OCI-LY7 (cell line): ENCODE results near the gene SLC25A26. TPM values are rescaled to one million over a fixed set of nuclear protein-coding genes. Genes with fewer than 3 reads are reported as not detected.

Experiments
- BruUV-seq: library from RNA; stranded (reverse); fragments of 400-500 nt; replicated peaks from 2 replicates; lab custom pipeline; 2021; lab: Mats Ljungman, UMichigan
- CTCF ChIA-PET: fragments of 300-600 bp; sonication (Branson Sonifier 250); formaldehyde crosslinking; loops from one replicate; lab custom pipeline; 2022; ENCODE audit warnings: antibody characterized with exemption; ENCODE audit not compliant: unreplicated experiment; lab: Charles Lee
- POLR2A ChIA-PET: fragments of 300-600 bp; sonication (Branson Sonifier 250); formaldehyde crosslinking; loops from one replicate; lab custom pipeline; 2022; ENCODE audit warnings: antibody characterized with exemption; lab: Charles Lee
- DNase-seq: peaks from one replicate; pipeline ENCODE4 v3.0.0-alpha.2; 2015; ENCODE audit warnings: low spot score
- H2AFZ ChIP-seq: fragments of 200-600 bp; sonication (generic), shearing (Covaris generic); 2 replicates; pipeline ENCODE4 v1.6.1; 2014; ENCODE audit warnings: mild to moderate bottlenecking, antibody characterized with exemption, low read length, moderate library complexity
- H3K27ac ChIP-seq: fragments of 200-600 bp; sonication (generic); 2 replicates; pipeline ENCODE4 v1.5.1; 2014; ENCODE audit warnings: mixed run types, low read depth, mild to moderate bottlenecking, moderate library complexity, low read length, inconsistent platforms; ENCODE audit not compliant: poor library complexity, severe bottlenecking
- H3K36me3 ChIP-seq: fragments of 200-600 bp; sonication (generic); 2 replicates; pipeline ENCODE4 v1.6.1; 2014; ENCODE audit warnings: mild to moderate bottlenecking, antibody characterized with exemption, low read length, moderate library complexity, mixed read lengths; ENCODE audit not compliant: insufficient read depth
- H3K4me1 ChIP-seq: fragments of 200-600 bp; sonication (generic); 2 replicates; pipeline ENCODE4 v1.5.1; 2014; ENCODE audit warnings: mild to moderate bottlenecking, low read length; ENCODE audit not compliant: insufficient read depth, poor library complexity, severe bottlenecking
- H3K4me2 ChIP-seq: fragments of 200-600 bp; sonication (generic); 2 replicates; pipeline ENCODE4 v1.6.1; 2014; ENCODE audit warnings: mild to moderate bottlenecking, low read length
- H3K4me3 ChIP-seq: fragments of 200-600 bp; sonication (generic); 2 replicates; pipeline ENCODE4 v1.5.1; 2014; ENCODE audit warnings: mild to moderate bottlenecking, low read depth, low read length; ENCODE audit not compliant: poor library complexity, severe bottlenecking
- H3K79me2 ChIP-seq: fragments of 200-600 bp; sonication (generic); 2 replicates; pipeline ENCODE4 v1.6.1; 2016; ENCODE audit warnings: low read depth, mild to moderate bottlenecking, low read length, moderate library complexity, mixed read lengths; ENCODE audit not compliant: insufficient read depth
- H3K9me2 ChIP-seq: fragments of 200-600 bp; sonication (generic); 2 replicates; pipeline ENCODE4 v1.6.1; 2016; ENCODE audit warnings: mild to moderate bottlenecking, low read length, mixed read lengths; ENCODE audit not compliant: insufficient read depth
- H3K9me3 ChIP-seq: fragments of 200-600 bp; sonication (generic); 2 replicates; pipeline ENCODE4 v1.6.1; 2014; ENCODE audit warnings: mild to moderate bottlenecking, mixed run types, low read length, mixed read lengths
- H4K20me1 ChIP-seq: fragments of 200-600 bp; sonication (generic); 2 replicates; pipeline ENCODE4 v1.6.1; 2014; ENCODE audit warnings: mild to moderate bottlenecking, antibody characterized with exemption, low read length, moderate library complexity, mixed read lengths; ENCODE audit not compliant: insufficient read depth
- CTCF ChIP-seq: fragments of 200-600 bp; sonication (generic); conservative IDR thresholded peaks from 2 replicates; pipeline ENCODE4 v1.5.1; 2014; ENCODE audit warnings: mild to moderate bottlenecking, antibody characterized with exemption, low read length, moderate library complexity, mixed read lengths
- EZH2phosphoT487 ChIP-seq: fragments of 200-600 bp; sonication (generic); IDR thresholded peaks from 2 replicates; pipeline ENCODE4 v1.6.1; 2018; ENCODE audit warnings: low read depth, borderline replicate concordance, mild to moderate bottlenecking, mixed run types, antibody characterized with exemption, low read length, moderate library complexity, mixed read lengths
- intact Hi-C: fragments of 100-400 bp; cut with micrococcal nuclease; formaldehyde crosslinking; loops from one replicate; pipeline ENCODE4 v1.10.0; 2022; ENCODE audit not compliant: unreplicated experiment
- total RNA-seq, 2 experiments: library from RNA; depleted of rRNA in 1 of 2; stranded (reverse); fragments of >200 nt in 1 of 2; shearing (Covaris generic) in 1 of 2; gene quantifications; 2 replicates each; pipeline ENCODE4 v1.2.3, GENCODE V29; 2014 to 2022

Gene SLC25A26
- total RNA-seq, 2 experiments from 2014 or later, result 9.8 to 14.2 TPM

- Histone ChIP-seq H2AFZ (no peak overlapping the region), H3K4me3 (no peak overlapping the region), H3K4me2 (no peak overlapping the region), H3K79me2 (peaks cover 12% of the 10 kb centered on the region; the same call in 1 of the 2 replicates), H3K9me2 (no peaks in the 10 kb centered on the region), H4K20me1 (no peaks in the 10 kb centered on the region), H3K4me1 (no peaks in the 10 kb centered on the region), H3K27ac (no peak overlapping the region), H3K9me3 (no peaks in the 10 kb centered on the region), H3K36me3 (no peaks in the 10 kb centered on the region)
- ChIA-PET CTCF (no interaction called here), POLR2A (interaction anchor here (0.7 to 1.9 kb wide), 3 partner anchors 10 to 113 kb away, joined by 3 to 6 read pairs (median 5); no protein-coding TSS in a partner anchor)
- intact Hi-C loops, result no loop called here
- no peak for TF ChIP-seq CTCF
- DNase-seq, result no peak
- no TSS peak for BruUV-seq
Observed at GRCh38 chr3:66229931-66230330, 9.1 kb downstream of the SLC25A26 start.

DNA sequence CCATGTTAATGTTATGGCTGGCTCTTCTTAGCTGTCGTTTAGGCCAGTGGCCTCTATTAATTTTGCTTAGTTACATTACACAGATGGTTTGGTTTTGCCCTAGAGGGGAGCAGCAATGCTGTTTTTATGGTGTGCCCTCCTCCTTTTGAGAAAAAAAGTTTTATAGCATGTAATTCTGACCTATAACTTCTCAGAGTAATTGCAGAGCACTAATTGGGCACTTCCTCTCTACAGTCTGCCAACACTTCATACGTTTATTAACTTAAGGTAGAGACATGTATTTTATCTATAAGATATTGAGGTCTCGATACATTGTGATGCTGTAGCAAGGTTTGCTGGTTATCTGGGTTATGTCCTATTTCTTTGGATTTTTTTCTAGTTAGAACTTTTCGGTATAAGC, 12.2 kb downstream of the SLC25A26 start:
- no peak for DNase-seq
- no peak for TF ChIP-seq EZH2phosphoT487
- no peak for TF ChIP-seq CTCF
- POLR2A ChIA-PET, result interaction anchor here (0.6 to 0.9 kb wide), 2 partner anchors 211 to 271 kb away, joined by 3 read pairs; no protein-coding TSS in a partner anchor
- H3K4me2 ChIP-seq, result no peak overlapping the region
- intact Hi-C loops, result no loop called here
- H3K36me3 ChIP-seq, result no peaks in the 10 kb centered on the region
- peaks cover 10% of the 10 kb centered on the region; the same call in 1 of the 2 replicates for H3K79me2 ChIP-seq
- H4K20me1 ChIP-seq, result no peaks in the 10 kb centered on the region
- no peaks in the 10 kb centered on the region for H3K4me1 ChIP-seq
- H3K9me3 ChIP-seq, result no peaks in the 10 kb centered on the region
- H3K4me3 ChIP-seq, result no peak overlapping the region
- no peak overlapping the region for H3K27ac ChIP-seq
- CTCF ChIA-PET, result no interaction called here
- no peaks in the 10 kb centered on the region for H3K9me2 ChIP-seq
- BruUV-seq, result no TSS peak
- H2AFZ ChIP-seq, result no peak overlapping the region

DNA sequence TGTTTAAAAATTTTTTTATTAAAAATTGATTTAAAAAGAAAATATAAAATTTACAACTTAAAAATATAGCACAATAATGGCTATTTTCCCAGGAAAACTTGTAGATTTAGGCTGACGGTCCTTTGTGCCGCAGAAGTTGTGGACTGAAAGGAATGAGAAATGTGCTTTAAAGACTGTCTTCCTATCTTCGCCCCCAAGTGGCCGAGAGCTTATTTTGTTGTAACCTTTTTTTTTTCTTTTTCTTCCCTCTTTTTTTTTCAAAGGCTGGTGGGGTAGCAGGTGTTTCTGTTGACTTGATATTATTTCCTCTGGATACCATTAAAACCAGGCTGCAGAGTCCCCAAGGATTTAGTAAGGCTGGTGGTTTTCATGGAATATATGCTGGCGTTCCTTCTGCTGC, 15.5 kb downstream of the SLC25A26 start:
- peak; percentile 16 for DNase-seq
- H3K4me1 ChIP-seq, result no peaks in the 10 kb centered on the region
- H3K27ac ChIP-seq, result no peak overlapping the region
- no peaks in the 10 kb centered on the region; the same call in 1 of the 2 replicates for H3K79me2 ChIP-seq
- no peak overlapping the region for H3K4me3 ChIP-seq
- peak; percentile 65 for TF ChIP-seq CTCF
- TF ChIP-seq EZH2phosphoT487, result no peak
- no peaks in the 10 kb centered on the region for H4K20me1 ChIP-seq
- H3K9me2 ChIP-seq, result no peaks in the 10 kb centered on the region
- H3K9me3 ChIP-seq, result 0 out of 2 replicates have a peak, but pooled peaks cover 8% of the 10 kb centered on the region
- no TSS peak for BruUV-seq
- no peak overlapping the region for H3K4me2 ChIP-seq
- ChIA-PET POLR2A (interaction anchor here (0.6 kb wide), 1 partner anchor 242 kb away, joined by 3 read pairs; no protein-coding TSS in a partner anchor), CTCF (interaction anchor here (0.6 to 1.0 kb wide), 2 partner anchors 15 to 158 kb away, joined by 3 to 6 read pairs; partner anchors contain the start of gene SLC25A26)
- H2AFZ ChIP-seq, result no peak overlapping the region
- peaks cover 18% of the 10 kb centered on the region for H3K36me3 ChIP-seq
- intact Hi-C loops, result no loop called here
